B cell (primary cell): ENCODE results near the gene PLP2.

ENCODE experiments used
- CTCF ChIP-seq: fragments of 200-600 bp; IDR thresholded peaks from one replicate; pipeline ENCODE4 v1.8.0; 2022; ENCODE audit warnings: antibody characterized with exemption, mild to moderate bottlenecking
- EZH2 ChIP-seq: IDR thresholded peaks from 2 replicates; pipeline ENCODE4 v1.6.1; 2012; ENCODE audit warnings: borderline replicate concordance, low read depth, mild to moderate bottlenecking, moderate library complexity, low read length; ENCODE audit not compliant: insufficient read depth, poor library complexity, severe bottlenecking

GRCh38 chrX:49177873-49178480 is 6.3 kb downstream of the PLP2 start:
- no peak for TF ChIP-seq EZH2
- no peak for TF ChIP-seq CTCF
